DMS 273 (cell line): Measurements from ENCODE around the gene SYT12.
"Not testable (repeated sequence)": the region's sequence is repeated elsewhere in the genome, so short reads cannot be mapped to it uniquely, and the experiment has no call there.

ENCODE experiments used
- DNase-seq: peaks from one replicate; lab custom pipeline; 2025; ENCODE audit not compliant: unreplicated experiment; lab: John Stamatoyannopoulos, UW

SYT12 gene, protein sequence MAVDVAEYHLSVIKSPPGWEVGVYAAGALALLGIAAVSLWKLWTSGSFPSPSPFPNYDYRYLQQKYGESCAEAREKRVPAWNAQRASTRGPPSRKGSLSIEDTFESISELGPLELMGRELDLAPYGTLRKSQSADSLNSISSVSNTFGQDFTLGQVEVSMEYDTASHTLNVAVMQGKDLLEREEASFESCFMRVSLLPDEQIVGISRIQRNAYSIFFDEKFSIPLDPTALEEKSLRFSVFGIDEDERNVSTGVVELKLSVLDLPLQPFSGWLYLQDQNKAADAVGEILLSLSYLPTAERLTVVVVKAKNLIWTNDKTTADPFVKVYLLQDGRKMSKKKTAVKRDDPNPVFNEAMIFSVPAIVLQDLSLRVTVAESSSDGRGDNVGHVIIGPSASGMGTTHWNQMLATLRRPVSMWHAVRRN

DNA sequence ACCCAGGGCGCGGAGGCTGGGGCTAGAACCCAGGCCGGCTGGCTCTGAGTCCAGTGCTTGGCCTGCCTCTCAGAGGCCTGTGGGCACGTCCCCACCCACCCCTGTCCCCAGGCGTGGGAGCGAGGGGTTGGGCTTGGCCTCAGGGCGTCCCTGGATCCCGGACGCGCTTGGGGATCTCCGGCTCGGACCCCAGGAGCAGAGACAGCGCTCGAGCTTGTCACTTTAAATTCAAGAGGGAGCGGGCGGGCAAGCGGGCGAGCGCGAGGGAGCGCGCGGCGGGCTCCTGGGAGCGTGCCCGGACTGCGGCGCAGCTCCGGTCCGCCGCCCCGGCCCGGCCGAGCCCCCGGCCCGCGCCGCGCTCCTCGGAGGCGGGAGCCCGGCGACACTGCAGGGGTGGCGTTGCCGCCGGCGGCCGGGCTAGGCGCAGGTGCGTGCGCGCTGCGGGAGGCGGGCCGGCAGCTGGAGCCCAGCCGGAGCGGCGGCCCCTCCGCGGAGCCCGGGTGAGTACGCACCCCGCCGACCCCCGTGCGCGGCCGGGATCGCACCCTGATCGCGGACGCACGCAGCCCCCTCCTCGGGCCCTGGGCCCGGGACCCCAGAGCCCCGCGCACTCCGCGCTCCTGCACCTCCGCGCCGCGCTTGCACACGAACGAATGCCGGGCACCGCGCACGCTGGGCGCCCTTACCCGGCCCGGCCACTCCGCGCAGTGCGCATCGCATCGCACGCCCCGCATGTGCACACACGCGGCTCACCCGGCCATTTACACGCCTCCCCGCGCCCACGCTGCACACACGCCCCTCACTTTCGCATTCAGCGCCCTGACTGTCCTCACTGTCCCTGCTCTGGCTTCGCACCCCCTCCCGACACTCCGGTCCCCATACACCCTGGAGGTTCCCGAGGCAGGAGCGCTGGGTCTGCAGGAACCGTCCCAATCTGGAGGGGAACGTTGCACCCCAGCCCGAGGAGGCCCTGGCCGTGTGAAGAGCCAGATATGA is at the start of gene SYT12:
Gene SYT12 (plus strand): TSS at position 174 of the 996 bp plus-strand sequence. CDS start 7,011 bp downstream, outside the sequence.
- peak; percentile 58 for DNase-seq

DNA sequence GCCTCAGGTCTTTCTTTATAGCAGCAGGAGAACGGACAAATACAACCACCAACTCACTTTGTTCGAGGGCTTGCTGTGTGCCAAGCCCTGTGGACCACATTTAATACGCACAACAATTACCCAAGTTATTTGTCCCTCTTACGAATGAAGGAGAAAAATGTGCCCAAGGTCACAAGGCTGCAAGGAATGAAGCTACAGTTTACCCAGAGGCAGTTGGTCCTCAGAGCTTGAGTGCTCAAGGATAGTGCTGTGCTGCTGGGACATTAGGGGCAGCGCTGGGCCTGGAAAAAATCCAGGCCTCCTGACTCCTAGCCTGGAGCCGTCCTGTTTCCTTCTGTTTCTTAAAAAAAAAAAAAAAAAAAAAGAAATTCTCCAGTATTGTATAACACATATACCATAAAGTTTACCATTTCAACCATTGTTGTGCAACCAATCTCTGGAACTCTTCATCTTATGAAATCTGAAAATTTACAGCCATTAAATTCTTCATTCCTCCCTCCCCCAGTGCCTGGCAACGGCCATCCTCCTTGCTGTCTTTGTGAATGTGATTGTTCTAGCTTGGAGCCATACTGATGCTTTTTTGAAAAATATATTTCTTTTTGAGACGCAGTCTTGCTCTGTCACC is 48.9 kb upstream of the SYT12 start:
- no peak for DNase-seq

DNA sequence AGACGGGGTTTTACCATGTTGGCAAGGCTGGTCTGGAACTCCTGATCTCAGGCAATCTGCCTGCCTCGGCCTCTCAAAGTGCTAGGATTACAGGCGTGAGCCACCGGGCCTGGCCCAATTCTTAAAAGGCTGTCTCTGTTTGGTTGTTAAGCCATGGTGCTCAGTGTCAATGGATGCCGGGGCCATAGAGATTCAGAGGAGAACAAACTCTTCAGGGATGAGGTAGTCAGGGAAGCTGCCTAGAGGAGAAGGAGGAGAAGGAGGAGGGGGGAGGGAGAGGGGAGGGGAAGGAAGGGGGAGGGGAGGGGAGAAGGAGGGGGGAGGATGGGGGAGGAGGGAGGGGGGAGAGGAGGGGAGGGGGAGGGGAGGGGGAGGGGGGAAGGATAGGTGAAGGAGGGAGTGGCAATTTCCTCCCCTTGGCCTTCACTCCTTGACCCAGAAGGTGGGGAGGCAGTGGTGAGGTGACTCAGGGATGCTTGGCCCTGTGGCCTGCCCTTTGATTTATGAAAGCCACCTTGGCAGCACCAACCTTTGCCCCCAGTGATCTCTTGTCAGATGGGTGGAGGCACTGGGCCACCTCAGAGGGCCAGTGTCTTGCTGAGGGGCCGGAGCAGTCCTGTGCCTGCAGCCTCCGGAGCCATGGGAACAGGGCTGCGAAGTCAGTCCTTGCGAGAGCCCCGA is 48.1 kb upstream of the SYT12 start, which contains the start of gene C11orf86:
Gene C11orf86 (plus strand): TSS at position 581 of the 681 bp plus-strand sequence. CDS start 59 bp downstream, at position 640.
- no peak for DNase-seq

DNA sequence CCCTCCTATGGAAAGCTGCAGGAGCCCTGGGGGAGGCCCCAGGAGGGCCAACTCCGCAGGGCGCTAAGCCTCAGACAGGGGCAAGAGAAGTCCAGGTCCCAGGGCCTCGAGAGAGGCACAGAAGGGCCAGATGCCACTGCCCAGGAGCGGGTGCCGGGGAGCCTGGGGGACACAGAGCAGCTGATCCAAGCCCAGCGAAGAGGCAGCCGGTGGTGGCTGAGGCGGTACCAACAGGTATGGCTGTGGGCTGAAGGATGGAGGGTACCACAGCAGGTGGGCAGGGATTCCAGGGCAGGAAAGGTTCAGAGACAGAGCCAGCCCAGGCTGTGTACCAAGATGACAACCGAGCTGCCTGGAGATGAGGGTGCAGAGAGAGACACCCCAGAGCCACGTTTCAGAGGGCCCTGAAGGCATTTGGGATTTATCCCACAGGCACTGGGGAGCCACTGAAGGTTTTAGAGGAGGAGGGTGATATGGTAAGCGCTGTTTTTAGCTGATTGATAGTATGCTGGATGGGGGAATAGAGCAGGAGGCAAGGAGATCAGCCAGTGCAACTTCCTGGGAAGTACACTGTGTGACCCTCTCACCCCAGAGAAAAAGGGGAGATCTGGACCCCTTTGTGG is 47.4 kb upstream of the SYT12 start:
- no peak for DNase-seq

DNA sequence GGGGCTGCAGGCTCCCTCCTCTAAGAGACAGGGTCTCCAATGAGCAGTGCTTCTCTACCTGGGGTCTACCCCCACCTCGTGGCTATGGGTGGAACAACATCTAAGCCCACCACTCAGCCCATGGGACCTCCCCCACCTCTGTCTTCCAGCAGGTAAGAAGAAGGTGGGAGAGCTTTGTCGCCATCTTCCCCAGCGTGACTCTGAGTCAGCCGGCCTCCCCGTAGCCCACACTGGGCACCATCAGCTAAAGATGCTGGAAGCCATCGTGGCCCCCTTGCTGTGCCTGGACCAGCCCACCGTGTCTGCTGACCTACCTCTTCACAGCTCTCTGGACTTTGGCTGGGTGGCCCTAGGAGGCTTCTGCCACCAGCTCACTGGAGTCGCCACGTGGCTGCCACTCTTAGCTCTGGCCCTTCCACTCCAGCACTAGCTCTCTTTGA is 46.9 kb upstream of the SYT12 start:
- peak; percentile 45 for DNase-seq

DNA sequence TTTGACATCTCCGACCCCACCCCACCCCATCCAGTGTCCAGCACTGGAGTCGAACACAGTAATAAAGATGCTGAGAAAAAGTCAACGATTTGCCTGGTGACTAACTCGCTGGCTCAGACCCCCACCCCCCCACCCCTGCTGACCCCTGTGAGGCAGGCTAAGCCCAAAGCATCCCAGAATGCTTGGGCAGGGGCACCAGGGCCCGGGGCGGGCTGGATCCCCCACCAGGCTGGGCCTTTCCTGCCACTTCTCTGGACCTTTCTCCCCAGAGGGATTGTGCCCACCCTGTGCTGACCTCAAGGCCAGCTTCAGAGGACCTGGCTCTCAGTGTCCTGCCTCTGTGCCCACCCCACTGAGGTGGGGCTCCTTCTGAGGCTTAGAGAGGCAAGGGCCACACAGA is 46.0 kb upstream of the SYT12 start:
- no peak for DNase-seq

DNA sequence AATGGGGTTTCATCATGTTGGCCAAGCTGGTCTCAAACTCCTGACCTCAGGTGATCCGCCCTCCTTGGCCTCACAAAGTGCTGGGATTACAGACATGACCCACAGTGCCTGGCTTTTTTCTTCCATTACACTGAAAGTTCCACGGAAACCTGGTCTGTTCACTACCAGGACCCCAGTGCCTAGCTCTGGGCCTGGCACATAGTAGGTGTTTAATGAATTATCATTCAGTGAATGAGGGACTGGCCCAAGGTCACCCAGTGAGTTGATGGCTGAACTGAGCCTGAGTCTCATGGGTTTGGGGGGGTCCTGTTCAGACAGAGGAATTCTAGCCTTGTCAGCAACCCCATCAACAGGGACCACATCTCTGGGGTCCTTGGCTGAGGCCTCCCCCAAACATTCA is 44.7 kb upstream of the SYT12 start:
- no peak for DNase-seq

DNA sequence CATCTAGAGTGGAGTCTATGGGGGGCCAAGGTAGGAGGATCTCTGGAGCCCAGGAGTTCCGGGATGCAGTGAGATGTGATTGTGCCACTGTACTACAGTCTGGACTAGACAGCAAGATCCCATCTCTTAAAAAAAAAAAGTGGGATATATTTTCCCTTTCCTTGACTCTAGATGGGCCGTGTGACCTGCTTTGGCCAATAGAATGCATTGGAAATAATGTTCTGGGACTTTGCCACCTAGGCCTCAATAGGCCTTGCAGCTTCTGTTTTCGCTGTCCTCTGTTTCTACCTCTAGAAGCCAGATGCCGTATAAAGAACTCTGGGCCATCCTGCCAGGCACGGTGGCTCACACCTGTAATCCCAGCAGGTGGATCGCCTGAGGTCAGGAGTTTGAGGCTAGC is 44.2 kb upstream of the SYT12 start:
- no peak for DNase-seq

DNA sequence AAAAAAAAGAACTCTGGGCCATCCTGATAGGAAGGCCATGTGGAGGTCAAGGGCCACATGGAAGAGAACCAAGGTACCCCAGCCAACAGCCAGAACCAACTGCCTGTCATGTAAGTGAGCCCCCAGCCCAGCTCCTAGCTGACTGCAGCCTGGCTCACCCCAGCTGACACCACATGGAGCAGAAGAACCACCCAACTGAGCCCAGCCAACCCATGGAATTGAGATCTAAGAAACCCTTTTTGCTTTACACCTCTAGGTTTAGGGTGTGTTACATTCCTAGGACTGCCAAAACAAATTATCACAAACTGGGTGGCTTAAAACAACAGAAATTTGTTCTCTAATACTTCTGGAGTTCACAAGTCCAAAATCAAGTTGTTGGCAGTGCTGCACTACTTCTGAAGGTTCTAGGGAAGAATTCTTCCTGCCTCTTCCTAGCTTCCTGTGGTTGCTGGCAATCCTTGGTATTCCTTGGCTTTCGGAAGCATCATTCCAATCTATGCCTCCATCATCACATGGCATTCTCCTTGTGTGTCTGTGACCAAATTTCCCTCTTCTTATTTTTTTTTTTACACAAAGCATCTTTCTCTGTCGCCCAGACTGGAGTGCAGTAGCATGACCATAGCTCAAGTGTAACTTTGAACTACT is 43.5 kb upstream of the SYT12 start:
- no peak for DNase-seq

DNA sequence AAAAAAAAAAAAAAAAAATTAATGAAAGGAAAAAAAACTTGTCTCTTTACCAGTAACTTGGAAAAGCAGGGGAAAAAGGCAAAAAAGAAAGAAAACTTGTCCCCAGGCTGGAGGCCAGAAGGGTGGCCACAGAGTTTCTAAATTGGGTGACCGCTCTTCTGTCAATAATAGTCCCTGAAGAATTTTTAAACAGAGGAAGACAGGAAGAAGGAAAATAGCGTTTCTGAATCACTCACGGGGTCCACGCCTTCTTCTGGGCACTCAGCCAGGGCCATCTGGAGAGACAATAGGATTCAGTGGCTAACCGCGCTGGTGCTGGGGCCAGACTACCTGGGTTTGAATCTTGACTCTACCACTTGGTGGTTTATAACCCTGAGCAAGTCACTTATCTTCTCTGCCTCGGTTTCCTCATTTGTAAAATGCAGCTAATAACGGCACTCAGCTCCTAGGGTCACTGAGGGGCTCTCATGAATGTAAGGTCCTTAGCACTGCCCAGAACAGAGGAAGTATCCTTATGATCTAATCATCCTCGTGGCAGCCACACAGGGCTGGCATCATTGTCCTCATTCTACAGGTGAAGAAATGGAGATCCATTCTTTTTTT is 40.9 kb upstream of the SYT12 start:
- DNase-seq = peak; percentile 94

DNA sequence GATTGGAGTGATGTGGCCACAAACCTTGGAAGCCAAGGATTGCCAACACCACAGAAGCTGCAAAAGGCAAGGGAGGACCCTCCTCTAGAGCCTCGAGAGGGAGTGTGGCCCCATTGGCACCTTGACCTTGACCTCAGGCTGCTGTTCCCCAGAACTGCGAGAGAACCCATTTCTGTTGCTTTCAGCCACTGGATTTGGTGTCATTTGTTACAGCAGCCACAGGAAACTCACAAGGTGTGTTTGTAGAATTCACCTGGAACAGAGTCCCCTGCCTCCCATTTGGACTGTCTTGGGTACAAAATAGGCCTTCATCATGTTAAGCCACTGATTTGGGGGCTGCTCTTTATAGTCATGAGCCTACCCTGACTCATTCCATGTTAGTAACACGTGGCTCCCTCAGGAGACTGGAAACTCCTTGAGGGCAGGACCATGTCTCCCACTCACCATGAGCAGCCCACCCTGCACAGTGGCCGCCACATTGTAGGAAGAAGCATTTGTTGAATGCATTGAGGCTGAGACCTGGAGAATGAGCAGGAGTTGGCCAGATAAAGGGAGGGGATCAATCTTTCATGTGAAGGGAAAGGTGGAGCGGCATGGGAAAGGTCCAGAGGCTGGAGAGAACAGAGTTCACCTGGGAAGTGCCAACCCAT is 39.5 kb upstream of the SYT12 start:
- DNase-seq = no peak

DNA sequence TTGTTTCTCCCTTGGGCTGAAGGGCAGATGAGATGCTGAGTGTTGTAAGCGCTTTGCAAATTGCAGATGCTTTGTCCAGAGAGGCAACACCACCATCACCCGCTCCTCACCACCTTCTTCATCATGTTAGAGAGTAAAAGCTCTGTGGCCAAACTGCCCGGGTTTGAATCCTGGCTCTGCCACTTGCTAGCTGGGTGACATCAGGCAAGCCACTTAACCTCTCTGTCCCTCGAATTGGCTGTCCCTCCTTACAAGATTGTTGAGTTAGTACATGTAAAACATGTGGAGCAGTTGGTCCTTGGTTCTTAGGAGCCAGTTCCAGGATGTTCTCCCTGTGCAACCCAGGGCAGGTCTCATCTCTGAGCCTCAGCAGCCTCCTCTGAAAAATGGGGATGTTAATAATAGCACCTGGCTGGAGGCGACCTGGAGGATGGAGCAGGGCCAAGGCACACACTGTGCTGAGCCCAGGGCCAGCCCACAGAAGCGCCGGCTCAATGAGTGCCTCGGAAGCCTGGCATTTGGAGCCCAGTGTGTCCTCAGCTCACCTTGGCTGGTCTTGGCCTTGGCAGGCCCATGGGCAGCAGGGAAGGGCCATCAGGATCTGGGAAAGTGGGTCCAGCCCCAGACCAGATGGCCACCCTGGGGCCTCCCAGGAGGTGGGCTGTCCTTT is 37.3 kb upstream of the SYT12 start:
- DNase-seq = peak; percentile 25

DNA sequence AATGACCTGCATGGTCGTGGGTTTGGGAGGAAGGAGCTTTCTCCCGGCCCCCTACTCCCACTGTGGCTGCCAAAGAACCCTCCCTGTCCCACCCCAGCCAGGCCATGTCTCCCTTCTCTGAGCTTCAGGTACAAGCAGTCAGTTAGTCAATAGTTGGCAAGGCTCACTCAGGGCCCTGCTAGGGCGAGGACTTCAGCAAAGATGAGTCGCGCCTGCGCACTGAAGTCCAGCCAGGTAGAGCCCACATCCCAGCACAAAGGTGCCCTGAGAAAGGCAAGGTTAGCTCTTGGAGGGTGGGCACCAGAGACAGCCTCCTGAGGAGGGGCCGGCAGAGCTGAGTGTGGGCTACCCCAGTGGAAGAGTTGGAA is 36.8 kb upstream of the SYT12 start:
- DNase-seq = no peak

DNA sequence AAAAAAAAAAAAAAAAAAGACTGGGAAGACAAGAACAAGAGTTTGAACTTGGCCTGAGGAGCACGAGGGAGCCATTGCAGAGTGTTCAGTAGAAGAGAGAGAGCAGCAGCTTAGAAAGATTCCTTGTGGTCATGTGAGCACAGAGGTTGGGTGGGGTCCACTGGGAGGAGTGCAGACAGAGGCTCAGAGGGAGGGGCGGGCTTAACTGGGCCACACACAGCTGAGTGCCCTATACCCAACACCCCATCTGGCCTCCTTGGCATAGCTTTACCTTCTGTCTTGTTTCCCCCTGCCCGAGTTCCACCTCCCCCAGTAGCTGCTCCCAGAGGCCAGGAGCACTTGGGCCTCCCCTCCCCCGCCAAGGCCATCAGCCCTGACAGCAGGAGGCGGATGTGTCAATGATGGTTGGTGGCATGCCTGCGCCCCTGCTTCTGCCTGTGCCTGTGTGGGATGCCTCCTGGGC is 35.7 kb upstream of the SYT12 start:
- DNase-seq = peak; percentile 76

DNA sequence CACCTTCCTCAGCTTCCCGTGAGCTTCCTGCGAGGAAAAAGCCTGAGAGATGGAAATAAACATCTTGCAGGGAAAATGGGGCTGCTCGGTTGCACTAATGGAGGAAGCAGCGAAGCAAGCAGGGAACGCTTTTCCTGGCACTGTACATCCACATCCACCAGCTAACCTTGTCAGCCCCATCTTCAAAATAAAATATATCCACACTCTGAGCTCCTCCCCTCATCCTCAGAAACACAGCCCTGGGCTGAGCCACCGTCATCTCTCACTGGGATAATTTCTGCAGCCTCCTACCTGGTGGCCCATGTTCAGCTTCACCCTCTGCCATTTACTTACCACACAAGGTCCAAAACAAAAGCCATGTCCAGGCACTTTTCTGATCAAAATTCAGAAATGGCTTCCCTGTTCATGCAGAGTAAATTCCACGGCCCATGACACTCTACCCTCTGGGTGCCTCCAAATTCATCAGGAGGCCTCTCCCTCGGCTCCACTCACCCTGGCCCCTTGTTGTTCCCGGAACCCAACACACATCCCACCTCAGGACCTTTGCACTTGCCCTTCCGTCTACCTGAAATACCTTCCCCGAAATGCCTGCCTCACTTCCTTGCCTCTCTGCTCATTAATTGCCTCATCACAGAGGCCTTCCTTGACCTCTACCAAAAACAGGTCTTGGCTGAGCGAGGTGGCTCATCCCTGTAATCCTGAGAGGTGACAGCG is 34.9 kb upstream of the SYT12 start:
- no peak for DNase-seq

DNA sequence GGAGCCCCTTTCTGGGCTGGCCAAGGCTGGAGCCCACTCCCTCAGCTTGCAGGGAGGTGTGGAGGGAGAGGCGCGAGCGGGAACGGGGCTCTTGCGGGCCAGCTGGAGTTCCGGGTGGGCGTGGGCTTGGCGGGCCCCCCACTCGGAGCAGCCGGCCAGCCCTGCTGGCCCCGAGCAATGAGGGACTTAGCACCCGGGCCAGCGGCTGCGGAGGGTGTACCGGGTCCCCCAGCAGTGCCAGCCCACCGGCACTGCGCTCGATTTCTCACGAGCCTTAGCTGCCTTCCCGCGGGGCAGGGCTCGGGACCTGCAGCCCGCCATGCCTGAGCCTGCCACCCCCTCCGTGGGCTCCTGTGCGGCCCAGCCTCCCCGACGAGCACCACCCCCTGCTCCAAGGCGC is 34.2 kb upstream of the SYT12 start:
- DNase-seq = not testable (repeated sequence)

DNA sequence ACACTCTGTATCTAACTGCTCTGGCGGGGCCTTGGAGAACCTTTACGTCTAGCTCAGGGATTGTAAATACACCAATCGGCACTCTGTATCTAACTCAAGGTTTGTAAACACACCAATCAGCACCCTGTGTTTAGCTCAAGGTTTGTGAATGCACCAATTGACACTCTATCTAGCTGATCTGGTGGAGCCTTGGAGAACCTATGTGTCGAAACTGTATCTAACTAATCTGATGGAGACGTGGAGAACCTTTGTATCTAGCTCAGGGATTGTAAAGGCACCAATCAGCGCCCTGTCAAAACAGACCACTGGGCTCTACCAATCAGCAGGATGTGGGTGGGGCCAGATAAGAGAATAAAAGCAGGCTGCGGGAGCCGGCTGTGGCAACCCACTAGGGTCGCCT is 33.6 kb upstream of the SYT12 start:
- DNase-seq = not testable (repeated sequence)
